ENCODE results near the gene KIAA1549. TPM values are rescaled to one million over a fixed set of nuclear protein-coding genes. Genes with fewer than 3 reads are reported as not detected.

The KIAA1549 gene
- total RNA-seq, 3 donors from 2014 or later (not counting 1 experiment from before 2014, with no cell fraction given) = 0.08 to 0.09 (median 0.09) TPM

- no peak overlapping the region for H3K4me3 ChIP-seq (ENCODE audit: low read length)
- H3K27ac Mint-ChIP-seq = no peak overlapping the region
Observed at GRCh38 chr7:138784692-138785091, 196.5 kb downstream of the KIAA1549 start.

More at GRCh38 chr7:138784692-138785091, 196.5 kb downstream of the KIAA1549 start:
- no peak for ATAC-seq
- peaks cover 0 to 3% of the 10 kb centered on the region in 2 donors for H3K9me3 Mint-ChIP-seq
- Histone ChIP-seq H3K27ac (ENCODE audit: low read length) (no peak overlapping the region), H3K36me3 (ENCODE audit: control insufficient read depth, insufficient read depth, low read length) (no peaks in the 10 kb centered on the region), H3K9me3 (ENCODE audit: control insufficient read depth, insufficient read depth, low read length) (peaks cover 4% of the 10 kb centered on the region), H3K4me1 (ENCODE audit: control insufficient read depth, insufficient read depth, low read length) (no peaks in the 10 kb centered on the region), H3K27me3 (ENCODE audit: control insufficient read depth, insufficient read depth, low read length) (no peaks in the 10 kb centered on the region)
- intact Hi-C loops (cut with micrococcal nuclease) = no loop called here
- TF ChIP-seq, protein P1, sequence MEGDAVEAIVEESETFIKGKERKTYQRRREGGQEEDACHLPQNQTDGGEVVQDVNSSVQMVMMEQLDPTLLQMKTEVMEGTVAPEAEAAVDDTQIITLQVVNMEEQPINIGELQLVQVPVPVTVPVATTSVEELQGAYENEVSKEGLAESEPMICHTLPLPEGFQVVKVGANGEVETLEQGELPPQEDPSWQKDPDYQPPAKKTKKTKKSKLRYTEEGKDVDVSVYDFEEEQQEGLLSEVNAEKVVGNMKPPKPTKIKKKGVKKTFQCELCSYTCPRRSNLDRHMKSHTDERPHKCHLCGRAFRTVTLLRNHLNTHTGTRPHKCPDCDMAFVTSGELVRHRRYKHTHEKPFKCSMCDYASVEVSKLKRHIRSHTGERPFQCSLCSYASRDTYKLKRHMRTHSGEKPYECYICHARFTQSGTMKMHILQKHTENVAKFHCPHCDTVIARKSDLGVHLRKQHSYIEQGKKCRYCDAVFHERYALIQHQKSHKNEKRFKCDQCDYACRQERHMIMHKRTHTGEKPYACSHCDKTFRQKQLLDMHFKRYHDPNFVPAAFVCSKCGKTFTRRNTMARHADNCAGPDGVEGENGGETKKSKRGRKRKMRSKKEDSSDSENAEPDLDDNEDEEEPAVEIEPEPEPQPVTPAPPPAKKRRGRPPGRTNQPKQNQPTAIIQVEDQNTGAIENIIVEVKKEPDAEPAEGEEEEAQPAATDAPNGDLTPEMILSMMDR (IDR thresholded peaks at IDR 0.05) = no peak
- DNase-seq = no peak
- 70% methylated on average over 4 of the region's 4 CpGs for WGBS (ENCODE audit: insufficient coverage)
- H3K4me3 Mint-ChIP-seq = no peak overlapping the region
- H3K36me3 Mint-ChIP-seq = no peaks in the 10 kb centered on the region
- H3K4me1 Mint-ChIP-seq = no peaks in the 10 kb centered on the region
- peaks cover 7 to 9% of the 10 kb centered on the region in 2 donors for H3K27me3 Mint-ChIP-seq (ENCODE audit: low read depth in 2 of 2)

Other genes starting within 250 kb of the KIAA1549 start
- not detected for gene TMEM213, start 183.4 kb downstream of the KIAA1549 start, total RNA-seq
- gene ATP6V0A4, start 183.2 kb downstream of the KIAA1549 start, total RNA-seq = not detected
- gene ZC3HAV1L, start 54.7 kb upstream of the KIAA1549 start, total RNA-seq = 1 to 10 TPM in 2 of 3 donors, under 1 TPM in 1; 0.75 to 2.3 (median 1.1) TPM
- gene ZC3HAV1, start 128.3 kb upstream of the KIAA1549 start, total RNA-seq = 100 to 1,000 TPM; 129 to 153 (median 137) TPM
- gene UBN2, start 249.8 kb upstream of the KIAA1549 start, total RNA-seq = 10 to 100 TPM; 17.6 to 33.2 (median 21.2) TPM

All from natural killer cell (primary cell).